ENCODE data around the gene MTERF4. TPM values are rescaled to one million over a fixed set of nuclear protein-coding genes. Genes with fewer than 3 reads are reported as not detected.

MTERF4 gene
- total and polyA plus RNA-seq, 2 of the 4 experiments (the other 2 are of a cell fraction), result 26.6 to 33.3 TPM

GRCh38 chr2:241125626-241126025 lies 23.5 kb upstream of the MTERF4 start:
- no peak overlapping the region for H3K23ac ChIP-seq (ENCODE audit: low read depth, low read length)
- WGBS, 2 experiments (ENCODE audit: extremely low coverage in 2 of 2, insufficient read length in 1 of 2), result no CpG with 5 or more reads among the region's 13 CpGs
- H3K56ac ChIP-seq (ENCODE audit: extremely low read depth, insufficient read depth, low read length), result no peak overlapping the region
- POLR2A ChIA-PET (ENCODE audit: unreplicated experiment), result no interaction called here
- H4K5ac ChIP-seq (ENCODE audit: low read depth, low read length), result no peak overlapping the region
- peaks cover 3% of the 10 kb centered on the region; the same call in 1 of the 2 replicates for H3K9me1 ChIP-seq (ENCODE audit: insufficient read depth, low read length)
- no peak overlapping the region for H2AK9ac ChIP-seq (replicated peaks; ENCODE audit: low read depth, low read length, poor library complexity)
- peaks cover 9% of the 10 kb centered on the region for H3K36me3 ChIP-seq (ENCODE audit: control insufficient read depth, insufficient read depth, low read length)
- H3K27me3 ChIP-seq (ENCODE audit: control insufficient read depth, insufficient read depth, low read length), result no peaks in the 10 kb centered on the region
- H2BK20ac ChIP-seq (ENCODE audit: low read depth, low read length), result no peak overlapping the region
- peaks cover 2% of the 10 kb centered on the region; the same call in 1 of the 2 replicates for H3K9me3 ChIP-seq (ENCODE audit: control insufficient read depth, insufficient read depth, low read length)
- intact Hi-C loops (cut with micrococcal nuclease), result no loop called here
- H3K18ac ChIP-seq (ENCODE audit: low read depth, low read length), result no peak overlapping the region
- H4K91ac ChIP-seq (ENCODE audit: insufficient read depth, low read depth, low read length), result no peak overlapping the region
- peak overlapping the region; percentile 23 for H2AFZ ChIP-seq (replicated peaks; ENCODE audit: low read length, poor library complexity)
- H4K8ac ChIP-seq (ENCODE audit: low read depth in 2 of 2, low read length in 2 of 2), result no peak overlapping the region
- H3K27ac ChIP-seq (ENCODE audit: insufficient read depth, low read length), result no peak overlapping the region
- no TSS peak for BruUV-seq (replicated peaks)
- ATAC-seq (ENCODE audit: low read depth) (no peak), DNase-seq (no peak)
- TF ChIP-seq SMC3 (IDR thresholded peaks at IDR 0.05; ENCODE audit: low read depth, low read length) (no peak), RAD21 (IDR thresholded peaks at IDR 0.05; ENCODE audit: low read length) (no peak), POLR2A (IDR thresholded peaks at IDR 0.05; ENCODE audit: low read depth, low read length) (no peak), MXI1 (IDR thresholded peaks at IDR 0.05; ENCODE audit: borderline replicate concordance, low read depth, low read length) (no peak), CEBPB (IDR thresholded peaks at IDR 0.05; ENCODE audit: low read depth, low read length) (no peak), NFE2L2 (IDR thresholded peaks at IDR 0.05; ENCODE audit: low read depth, low read length) (no peak)
- H3K4me1 ChIP-seq (ENCODE audit: control insufficient read depth, insufficient read depth, low read length), result no peaks in the 10 kb centered on the region
- H2BK15ac ChIP-seq (ENCODE audit: low read depth, low read length), result no peak overlapping the region
- H3K4me3 ChIP-seq (ENCODE audit: insufficient read depth, low read depth, low read length), result no peak overlapping the region
- H2BK120ac ChIP-seq (ENCODE audit: low read depth, low read length), result no peak overlapping the region
- H2AK5ac ChIP-seq (ENCODE audit: low read depth, low read length), result no peak overlapping the region
- dilution Hi-C loops (cut with HindIII; ENCODE audit: low sequenced_read_pairs, unreplicated experiment), result no loop called here
- H3K4ac ChIP-seq (ENCODE audit: low read depth, low read length), result no peak overlapping the region
- H2BK5ac ChIP-seq (ENCODE audit: low read depth, low read length, poor library complexity, severe bottlenecking), result no peak overlapping the region
- CTCF ChIA-PET, result no interaction called here
- no peaks in the 10 kb centered on the region for H4K20me1 ChIP-seq (ENCODE audit: insufficient read depth, low read length)
- H3K79me1 ChIP-seq (ENCODE audit: low read depth in 1 of 2, low read length in 2 of 2), result no peaks in the 10 kb centered on the region
- no peak overlapping the region for H3K4me2 ChIP-seq (ENCODE audit: low read depth, low read length)
- no peak overlapping the region for H3K14ac ChIP-seq (replicated peaks; ENCODE audit: low read depth, low read length)
- no peak overlapping the region for H3K9ac ChIP-seq (ENCODE audit: low read depth, low read length)
- in situ Hi-C loops (cut with MboI; ENCODE audit: low sequenced_read_pairs), result no loop called here

Measured in IMR-90 (cell line).